Stimulated activated CD8-positive, alpha-beta memory T cell treated with anti-CD3 and anti-CD28 coated beads, Interleukin-15, amount 100 ng/mL, for 24 hours (primary cell): ENCODE data around the gene FRMD4B.

Source experiments
- DNase-seq: peaks from one replicate; pipeline ENCODE4 v3.0.0-alpha.2; 2020; ENCODE audit warnings: low read depth

FRMD4B gene

DNA sequence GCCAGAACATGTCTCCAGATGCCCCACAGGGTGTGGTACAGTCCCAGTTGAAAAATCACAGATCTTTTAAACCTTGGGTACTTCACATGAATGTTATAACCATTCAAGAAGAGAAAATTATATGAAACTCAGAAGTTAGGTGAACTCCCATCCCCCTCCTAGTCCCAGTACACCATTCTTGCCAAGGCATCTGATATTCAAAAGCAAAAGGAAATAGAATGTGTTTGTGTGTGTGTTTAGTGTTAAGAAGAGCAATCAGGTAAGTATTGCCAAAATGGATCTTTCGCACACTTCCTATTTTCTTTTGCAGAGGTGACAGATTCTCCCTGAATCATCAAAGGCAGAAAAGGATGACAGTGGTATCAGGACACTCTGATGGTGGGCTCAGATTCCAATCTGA lies 219.4 kb downstream of the FRMD4B start:
- no peak for DNase-seq

DNA sequence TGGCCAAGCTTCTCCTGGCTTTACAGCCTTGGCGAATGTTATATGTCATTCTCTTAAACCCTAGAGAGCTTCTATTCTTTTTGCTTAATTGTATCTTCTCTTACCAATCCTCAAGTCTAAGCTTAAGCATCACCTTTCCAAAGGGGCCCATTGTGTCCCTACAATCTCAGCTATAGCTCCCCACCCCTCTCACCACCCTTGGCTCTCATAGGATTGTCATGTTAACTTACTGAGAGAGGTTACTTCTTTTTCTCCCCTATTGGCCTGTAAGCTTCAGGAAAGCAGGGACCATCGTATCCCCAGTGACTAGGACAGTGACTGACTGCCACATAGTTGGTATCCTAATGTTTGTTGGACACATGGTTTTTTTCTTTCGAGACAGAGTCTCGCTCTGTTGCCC lies 220.1 kb downstream of the FRMD4B start:
- no peak for DNase-seq

DNA sequence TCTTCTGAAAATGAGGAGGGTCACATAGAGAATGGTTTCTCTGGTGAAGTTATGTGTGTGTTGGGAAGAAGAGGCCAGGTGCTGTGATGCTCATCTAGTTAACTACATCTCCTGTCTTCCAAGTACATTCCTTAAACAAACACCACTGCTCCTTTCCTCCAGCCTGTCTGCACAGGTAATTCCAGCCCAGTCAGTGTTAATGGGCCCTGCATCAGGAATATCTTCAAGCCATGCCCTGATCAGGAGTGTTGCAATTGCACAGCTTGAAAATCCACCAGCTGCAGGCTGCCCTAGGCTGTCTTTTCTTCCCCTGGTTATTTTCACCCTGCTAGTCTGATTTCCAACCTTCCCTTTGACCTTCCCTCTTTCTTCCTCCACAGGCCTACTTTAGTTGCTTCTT lies 221.6 kb downstream of the FRMD4B start:
- no peak for DNase-seq

DNA sequence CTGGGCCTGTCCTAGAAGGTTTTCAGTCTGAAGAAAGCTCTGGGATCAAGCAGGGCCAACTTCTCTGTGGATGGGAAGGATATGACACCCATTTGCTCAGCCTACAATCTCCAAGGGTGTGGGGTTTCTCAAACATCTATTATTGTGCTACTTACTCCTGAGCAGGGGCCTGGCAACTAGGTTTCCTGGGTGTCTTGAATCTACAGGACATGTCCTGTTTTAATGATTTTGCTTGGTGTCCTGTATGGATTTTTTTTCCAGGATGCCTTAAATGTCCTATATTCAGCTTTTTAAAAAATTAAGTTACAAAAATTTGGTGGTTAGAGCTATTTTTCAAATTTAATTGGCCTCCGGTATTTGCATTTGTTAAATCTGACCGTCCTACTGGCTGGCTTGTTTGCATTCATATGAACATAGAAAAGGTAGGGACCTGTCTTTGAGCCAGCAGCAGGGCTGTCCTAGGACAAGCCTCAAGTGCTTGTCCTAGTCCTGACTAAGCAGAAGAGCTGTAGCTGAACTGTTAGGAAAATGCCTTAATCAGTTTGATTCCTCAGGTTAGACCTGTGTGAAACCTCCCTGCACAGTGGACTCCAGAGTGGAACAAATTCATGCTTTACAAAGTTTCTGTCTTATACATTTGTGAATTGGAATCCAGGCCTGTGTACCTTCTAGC lies 223.4 kb downstream of the FRMD4B start:
- no peak for DNase-seq

DNA sequence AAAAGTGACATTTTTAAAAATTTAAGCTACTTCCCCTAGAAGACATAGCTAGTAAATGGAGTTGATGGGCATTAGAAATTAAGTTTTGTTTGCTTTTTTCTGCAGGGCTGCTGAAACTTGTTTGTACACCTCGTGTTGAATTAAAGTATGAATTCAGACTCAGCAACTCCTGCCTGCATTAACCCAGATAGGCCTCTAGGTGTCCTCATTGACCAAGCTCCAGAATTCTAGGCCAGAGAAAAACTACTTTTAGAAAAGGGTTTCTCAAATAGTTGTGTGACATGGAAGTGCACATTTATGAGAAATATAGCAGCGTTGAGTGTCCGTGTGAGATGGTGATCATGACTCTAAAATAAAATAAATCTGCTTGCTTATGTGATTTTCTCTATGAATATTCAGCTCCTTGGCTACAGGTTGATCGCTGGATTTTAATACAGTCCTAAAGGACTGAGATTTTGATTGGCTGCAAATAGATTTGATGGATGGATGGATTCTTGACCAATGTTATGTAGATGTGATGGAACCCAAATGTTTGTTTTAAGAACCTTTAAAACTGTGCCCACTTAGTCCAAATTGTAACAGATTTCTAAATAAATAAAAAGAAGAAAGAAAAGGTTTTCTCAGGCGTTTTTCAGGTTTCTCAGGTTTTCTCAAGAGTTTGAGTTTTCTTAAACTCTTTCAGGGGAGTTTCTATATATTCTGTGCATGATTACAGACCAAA lies 224.1 kb downstream of the FRMD4B start:
- DNase-seq, result no peak

DNA sequence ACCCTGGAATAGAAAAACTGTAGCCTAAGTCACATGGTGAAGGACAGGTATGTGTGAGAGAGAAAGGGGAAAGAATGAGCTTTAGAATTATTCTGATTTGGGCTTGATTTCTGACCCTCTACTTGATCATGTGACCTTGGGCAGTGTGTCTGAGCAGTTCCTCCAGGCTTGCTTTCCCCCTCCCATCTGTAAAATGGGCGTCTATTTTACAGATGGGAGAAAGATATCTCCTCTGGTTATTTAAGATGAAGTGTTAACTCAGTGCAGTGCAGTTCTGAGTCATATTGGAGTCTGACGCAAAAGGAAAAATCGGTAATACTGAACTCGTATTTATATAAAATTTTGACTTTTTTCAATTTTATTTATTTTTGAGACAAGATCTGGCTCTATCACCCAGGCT lies 225.4 kb downstream of the FRMD4B start:
- no peak for DNase-seq

DNA sequence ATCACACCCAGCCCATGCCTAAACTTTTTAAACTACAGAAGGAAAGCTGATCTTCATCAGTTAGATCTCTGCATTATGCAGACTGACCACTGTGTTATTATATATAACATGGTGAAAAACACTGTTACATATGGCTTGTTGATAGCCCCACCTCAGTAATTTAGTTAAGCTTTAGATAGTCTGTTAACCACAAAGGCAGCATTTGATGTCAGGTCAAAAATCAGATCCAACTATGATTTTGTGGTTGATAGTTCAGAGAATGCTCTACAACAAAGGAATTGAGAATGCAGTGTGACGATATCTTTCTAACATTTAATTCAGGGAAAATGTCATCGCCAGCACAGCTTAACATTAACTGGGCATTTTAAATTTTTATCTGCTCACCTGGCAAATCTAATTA lies 225.8 kb downstream of the FRMD4B start:
- no peak for DNase-seq

DNA sequence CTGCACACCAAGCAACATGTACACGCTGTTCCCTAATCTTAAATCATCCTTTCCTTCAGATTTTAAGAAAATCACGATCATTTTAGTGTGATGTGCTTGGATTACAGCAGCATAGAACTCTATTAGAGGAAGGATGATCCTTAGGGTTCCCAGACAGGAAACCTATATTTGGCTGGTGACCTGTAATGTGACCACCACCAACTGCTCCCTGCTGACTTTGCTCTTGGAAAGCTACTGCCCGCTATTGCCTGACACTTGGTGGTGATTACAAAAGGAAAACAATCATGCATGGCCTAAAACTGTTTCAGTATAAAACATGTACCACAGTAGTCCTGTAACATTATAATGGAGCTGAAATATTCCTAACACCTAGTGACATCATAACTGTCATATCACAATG lies 236.3 kb downstream of the FRMD4B start:
- no peak for DNase-seq

DNA sequence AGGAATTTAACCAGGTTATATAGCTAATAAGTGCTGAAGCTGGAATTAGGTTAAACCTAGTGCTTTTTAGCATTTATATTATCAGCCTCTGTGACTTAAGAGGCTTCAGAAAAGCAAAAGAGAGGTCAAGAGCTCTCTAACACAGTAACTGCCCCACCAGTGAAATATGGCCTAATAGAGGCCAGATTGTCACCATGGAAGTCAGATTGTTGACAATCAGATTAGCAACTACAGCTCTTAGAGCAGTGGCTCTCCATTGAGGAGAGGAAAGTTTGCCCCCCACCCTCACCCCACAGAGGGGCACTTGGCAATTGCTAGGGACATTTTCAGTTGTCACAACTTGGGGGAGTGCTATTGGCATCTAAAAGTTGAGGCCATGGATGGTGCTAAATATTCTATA lies 240.2 kb downstream of the FRMD4B start:
- no peak for DNase-seq

DNA sequence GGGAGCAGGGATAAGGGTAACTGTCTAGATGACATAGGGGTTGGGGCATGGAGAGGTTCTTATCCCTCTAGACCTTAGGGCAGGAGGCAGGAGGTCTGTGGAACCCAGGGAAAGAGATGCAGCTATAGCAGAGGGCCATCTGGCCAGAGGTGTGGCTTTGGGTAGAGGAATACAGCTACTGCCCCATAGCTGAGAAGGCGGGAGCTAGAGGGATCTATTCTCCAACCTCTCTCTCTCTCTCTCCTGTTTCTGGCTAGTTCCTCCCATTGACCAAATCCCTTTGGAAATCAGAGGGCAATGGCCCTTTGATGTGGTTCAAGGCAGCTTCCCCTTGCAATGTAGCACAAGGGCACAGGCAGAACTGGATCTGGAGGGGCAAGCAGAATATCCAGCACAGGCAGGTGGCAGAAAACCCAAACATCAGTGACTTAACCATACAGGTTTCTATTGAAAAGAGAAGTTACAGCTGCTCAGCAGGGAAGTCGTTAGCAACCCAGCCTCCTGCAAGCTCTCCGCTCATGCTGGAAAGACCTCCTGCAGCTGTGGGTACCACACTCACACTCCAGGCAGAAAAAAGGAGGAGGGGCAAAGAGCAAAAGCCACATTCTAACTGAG lies 241.2 kb downstream of the FRMD4B start:
- DNase-seq, result no peak

DNA sequence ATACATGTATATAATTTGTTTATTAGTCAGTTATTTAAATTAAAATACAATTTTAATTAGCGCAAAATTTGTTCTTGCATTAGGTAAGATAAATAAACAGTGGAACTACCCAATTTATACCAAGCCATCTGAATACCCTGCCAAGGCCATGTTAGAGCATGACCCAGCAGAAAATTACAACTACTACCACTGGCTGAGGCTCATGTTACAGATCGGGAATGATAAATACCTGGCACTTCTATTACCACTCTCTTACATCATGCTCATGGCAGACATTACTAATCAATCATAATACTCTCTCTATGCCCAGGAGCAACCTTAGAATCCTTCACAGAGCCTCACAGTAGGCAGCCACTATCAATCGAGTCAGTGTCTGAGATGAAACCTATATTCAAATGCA lies 242.3 kb downstream of the FRMD4B start:
- DNase-seq, result no peak

DNA sequence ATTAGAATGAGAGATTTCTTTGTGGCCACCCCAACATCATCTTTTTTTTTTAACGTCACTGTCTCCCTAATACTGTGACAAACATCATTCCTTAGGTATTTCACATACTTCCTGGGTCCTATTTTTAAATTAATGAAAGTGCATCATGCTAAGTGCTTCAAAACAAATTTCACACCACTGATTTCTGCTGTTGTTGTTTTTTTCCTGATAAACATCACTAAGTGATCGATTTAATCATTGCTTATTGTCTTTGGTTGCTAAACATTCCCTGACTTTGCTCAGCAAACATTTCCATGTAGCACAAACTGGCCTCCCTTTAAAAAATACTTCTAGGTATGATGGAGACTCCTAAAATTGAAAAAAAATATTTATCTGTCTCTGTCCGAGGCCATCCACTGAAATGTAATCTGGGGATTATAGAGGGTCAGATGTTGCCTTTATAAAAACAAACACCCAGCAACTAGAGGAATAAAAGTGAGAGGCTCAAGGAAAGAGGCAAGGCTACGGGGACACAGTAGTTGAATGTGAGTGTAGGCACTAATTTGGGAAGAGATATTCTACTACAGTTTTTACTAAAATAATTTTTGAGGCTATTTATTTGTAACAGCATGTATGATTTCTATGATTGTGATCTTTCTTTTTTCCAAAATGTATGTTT lies 243.0 kb downstream of the FRMD4B start:
- no peak for DNase-seq

DNA sequence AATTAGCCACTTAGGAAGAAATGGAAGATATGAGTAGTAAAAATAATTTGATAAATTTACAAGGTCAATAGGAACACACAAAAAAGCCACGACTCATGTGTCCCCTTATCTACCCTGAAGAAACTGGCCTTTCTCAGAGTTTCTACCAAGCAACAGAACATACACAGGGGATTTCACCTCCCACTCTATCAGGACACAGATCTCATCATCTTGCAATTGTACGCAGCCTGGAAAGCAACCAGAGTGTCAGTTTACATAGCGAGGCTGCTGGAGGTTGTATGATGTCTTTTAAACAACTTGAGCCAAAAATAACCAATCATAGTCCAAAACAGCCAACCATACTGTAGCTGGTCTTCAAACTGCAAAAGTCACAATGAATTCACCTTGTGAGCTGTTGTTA lies 243.8 kb downstream of the FRMD4B start:
- no peak for DNase-seq

DNA sequence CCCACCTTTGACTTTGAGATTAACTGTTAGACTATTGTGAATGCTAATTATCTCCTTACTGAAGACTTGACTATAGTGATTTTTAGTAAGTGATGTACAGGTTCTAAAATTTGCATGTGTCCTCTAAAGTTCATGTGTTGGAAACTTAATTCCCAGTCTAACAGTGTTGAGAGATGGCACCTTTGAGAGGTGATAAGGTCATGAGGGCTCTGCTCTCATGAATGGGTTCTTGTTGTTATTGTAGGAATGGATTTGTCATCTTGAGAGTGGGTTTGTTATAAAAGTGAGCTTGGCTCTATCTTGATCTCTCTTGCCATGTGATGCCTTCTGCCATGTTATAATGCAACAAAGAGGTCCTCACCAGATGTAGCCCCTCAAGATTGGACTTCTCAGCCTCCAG lies 244.6 kb downstream of the FRMD4B start:
- no peak for DNase-seq

DNA sequence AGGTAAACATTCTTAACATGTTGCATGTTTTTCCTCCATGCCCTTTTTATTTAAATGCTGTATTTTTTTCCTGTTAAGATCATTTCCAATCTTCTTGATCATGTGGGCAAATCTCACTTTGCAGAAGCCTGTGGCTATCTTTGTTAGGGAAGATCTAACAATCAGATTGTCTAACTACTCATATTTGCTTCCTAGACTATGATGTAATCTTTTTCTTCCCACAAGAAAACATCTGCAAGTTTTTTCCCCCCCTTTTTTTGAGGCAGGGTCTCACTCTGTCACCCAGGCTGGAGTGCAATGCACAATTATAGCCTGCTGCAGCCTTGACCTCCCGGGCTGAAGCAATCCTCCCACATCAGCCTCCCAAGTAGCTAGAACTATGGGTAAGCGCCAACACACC lies 248.5 kb downstream of the FRMD4B start:
- DNase-seq, result no peak

DNA sequence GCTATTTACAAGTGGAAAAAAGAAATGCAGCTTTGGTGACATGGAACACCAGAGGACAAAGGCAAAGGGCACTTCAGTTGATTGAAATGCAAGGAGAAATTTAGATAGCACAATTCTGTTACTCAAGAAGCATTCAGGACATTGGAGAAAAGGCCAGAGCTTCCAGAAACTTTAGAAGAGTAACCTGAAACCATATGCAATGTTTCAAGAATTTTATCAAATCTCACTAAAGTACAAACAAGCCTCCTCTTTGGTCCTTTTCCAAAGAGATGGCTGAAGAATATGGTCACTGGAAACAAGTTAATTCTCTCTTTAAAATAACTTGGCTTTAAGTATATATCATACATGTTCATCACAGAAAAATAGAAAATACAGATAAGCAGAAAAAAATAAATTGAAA lies 248.9 kb downstream of the FRMD4B start:
- no peak for DNase-seq

DNA sequence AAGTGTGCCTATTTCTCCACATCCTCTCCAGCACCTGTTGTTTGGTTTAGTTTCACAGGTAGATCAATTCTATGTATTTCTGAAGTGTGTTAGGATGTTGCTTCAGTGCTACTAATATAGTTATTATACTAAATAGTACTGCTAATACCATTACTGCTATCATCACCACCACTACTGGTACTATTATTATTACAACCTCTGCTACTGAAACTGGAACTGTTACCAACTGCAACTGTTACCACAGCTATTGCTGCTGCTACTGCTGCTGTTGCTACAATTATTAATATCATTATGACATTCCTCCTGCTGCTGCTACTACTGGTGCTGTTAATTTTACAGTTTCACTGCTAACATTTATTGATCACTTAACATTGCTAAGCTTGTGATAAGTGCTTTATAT lies 255.2 kb downstream of the FRMD4B start:
- DNase-seq, result no peak

DNA sequence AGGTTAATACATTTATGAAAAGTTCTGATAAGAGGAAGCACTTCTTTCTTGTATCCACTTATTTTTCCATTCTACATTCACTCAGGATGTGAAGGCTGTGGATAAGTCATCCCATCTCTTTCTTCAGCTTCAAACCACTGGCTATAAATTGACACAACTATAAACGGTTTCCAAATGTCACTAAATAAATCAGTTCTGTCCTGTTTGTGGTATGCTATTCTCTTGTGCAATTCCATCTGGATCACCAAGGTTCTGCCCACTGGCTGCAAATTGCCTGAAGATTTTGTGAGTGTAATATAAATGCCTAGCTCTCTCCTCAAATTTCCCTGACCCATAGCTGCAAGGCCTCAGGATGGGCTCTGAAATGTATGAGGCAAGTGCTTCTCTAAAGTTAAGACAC lies 256.4 kb downstream of the FRMD4B start:
- no peak for DNase-seq

DNA sequence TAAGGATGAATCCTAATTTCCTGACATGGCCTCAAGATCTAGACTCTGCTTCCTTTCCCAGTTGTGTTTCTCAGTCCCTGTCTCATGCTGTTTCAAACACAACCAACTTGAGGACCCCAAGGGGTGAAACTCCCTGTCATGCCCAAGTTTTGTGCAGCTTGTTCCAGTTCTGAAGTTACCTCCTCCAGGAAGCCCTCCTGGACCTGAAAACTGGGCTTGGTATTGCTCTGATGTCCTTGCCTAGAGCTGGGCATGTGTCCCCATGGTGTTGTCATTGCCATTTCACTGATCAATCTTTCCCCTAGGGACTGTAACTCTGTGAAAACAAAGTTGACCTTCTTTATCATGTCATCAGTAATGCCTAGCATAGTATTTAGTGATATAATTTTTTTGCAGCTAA lies 257.4 kb downstream of the FRMD4B start:
- DNase-seq, result no peak

DNA sequence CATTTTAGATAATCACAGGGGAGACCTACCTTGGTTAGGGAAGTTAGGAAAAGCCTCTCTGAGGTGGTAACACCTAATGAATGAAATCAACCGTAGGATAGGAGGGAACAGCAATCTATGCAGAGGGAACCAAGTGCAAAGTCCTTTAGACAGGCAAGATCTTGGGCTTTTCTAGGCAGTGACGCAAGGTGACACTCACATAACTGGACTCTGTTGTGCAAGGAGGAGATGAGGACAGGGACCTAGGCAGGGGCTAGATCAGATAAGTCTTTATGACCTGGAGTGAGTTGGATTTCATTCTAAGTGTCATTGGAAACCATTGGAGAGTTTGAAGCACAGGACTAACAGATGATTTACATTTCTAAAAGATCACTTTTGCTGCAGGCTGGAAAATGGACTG lies 258.9 kb downstream of the FRMD4B start:
- DNase-seq, result no peak

DNA sequence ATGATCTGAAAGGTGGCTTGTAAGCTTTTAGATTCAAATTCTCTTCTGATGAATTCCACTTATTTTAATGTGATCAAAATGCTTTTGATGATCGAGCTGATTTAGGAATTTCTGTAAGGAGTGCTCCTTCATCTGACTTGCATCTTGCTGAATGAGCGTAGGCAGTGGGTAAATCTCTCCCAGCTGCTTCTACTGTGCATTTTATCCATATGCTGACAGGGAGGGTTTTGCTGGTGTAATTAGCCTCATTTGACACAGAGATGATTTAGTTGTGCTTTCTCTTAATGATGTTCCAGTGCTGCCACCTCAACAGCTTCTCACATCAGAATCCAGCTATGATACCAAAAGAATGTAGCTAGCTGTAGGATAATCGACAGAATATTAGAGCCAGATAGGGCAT lies 259.7 kb downstream of the FRMD4B start:
- DNase-seq, result no peak

DNA sequence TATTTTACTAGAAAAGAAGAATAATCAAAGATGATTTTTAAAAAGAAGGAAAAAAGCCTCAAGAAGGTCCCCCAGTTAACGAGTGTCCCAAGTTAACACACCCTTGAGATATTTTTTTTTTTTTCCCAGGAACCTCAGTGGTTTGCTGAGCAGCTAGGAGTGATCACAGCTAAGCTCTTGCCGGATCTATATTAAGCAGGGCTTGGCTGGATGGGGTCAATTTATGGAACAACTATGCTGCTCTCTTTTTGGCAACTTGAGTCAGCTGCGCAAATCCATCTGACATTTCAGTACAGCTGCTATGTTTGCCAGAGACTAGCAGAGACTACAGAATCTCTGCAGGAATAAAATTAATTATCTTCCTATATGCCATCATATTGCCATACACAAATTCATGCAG lies 263.5 kb downstream of the FRMD4B start, which contains the start of gene LMOD3:
TSS of gene LMOD3 (minus strand) at position 193 of the 400 bp plus-strand sequence. CDS start 209 bp downstream, outside the sequence.
- no peak for DNase-seq

DNA sequence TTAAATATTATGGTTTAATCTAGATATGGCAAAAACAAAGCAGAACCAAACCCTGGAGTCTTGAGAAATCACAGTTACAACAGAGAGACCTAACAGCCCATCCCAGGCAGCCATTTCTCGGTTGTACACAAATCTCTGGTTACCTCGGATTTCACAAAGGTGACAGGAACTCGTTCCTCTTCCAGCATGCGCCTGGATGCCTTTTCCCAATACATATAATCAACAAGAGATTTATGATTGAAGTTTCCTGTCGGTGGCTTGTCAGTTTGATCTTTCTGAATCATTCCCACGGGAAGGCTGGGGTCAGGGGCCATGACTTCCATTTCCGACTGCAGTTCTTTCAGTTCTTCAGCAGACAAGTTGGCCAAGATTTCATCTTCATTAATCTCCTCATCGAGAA lies 263.9 kb downstream of the FRMD4B start:
- DNase-seq, result no peak
